GM12878 (cell line): ENCODE results near the gene CNTNAP2. TPM values are rescaled to one million over a fixed set of nuclear protein-coding genes. Genes with fewer than 3 reads are reported as not detected.

Source experiments
- ATAC-seq: fragments of 200-7000 bp; cut with Tn5 transposase; 3 replicates; pipeline ENCODE4 v1.9.1; 2020; ENCODE audit warnings: mild to moderate bottlenecking, moderate library complexity
- BruUV-seq: library from RNA; stranded (reverse); fragments of 400-500 nt; replicated peaks from 2 replicates; lab custom pipeline; 2021; lab: Mats Ljungman, UMichigan
- CTCF ChIA-PET: fragments of 300-600 bp; sonication (Branson Sonifier 250); formaldehyde crosslinking; extraction: SDS; loops from one replicate; lab custom pipeline; 2021; ENCODE audit warnings: inconsistent platforms; lab: Yijun Ruan, JAX
- POLR2A ChIA-PET: fragments of 350-600 bp; formaldehyde crosslinking; extraction: SDS; loops from one replicate; lab custom pipeline; 2021; ENCODE audit warnings: inconsistent platforms; lab: Charles Lee
- RAD21 ChIA-PET: fragments of 300-600 bp; sonication (Branson Sonifier 250); formaldehyde crosslinking; loops from one replicate; lab custom pipeline; 2023; ENCODE audit warnings: antibody characterized with exemption; ENCODE audit not compliant: unreplicated experiment; lab: Charles Lee
- SMC1A ChIA-PET: fragments of 300-600 bp; sonication (Branson Sonifier 250); formaldehyde crosslinking; loops from one replicate; lab custom pipeline; 2023; ENCODE audit not compliant: unreplicated experiment, uncharacterized antibody; lab: Charles Lee
- DNase-seq: peaks from one replicate; pipeline ENCODE4 v3.0.0-alpha.2; 2011; ENCODE audit warnings: low read depth, low spot score
- FAIRE-seq: peaks from 3 replicates; lab custom pipeline; 2011; peaks lifted over from hg19 to GRCh38; lab: Jason Lieb, UNC
- H2AFZ ChIP-seq: 2 replicates; pipeline ENCODE4 v1.6.0; 2011; ENCODE audit warnings: low read depth, low read length, control low read depth; ENCODE audit not compliant: control insufficient read depth
- H3K27ac ChIP-seq: 2 replicates; pipeline ENCODE4 v1.5.1; 2011; ENCODE audit warnings: control low read depth; ENCODE audit not compliant: control insufficient read depth, insufficient read depth
- H3K27me3 ChIP-seq, 2 experiments: replicated peaks in 1 of 2; 2 replicates each; pipeline versions ENCODE4 v1.6.0 to v1.6.1; 2011; ENCODE audit warnings: low read length in 1 of 2; ENCODE audit not compliant: control insufficient read depth in 2 of 2, insufficient read depth in 2 of 2
- H3K36me3 ChIP-seq, 2 experiments: 2 replicates each; pipeline ENCODE4 v1.5.1; 2011; ENCODE audit warnings: low read length in 1 of 2; ENCODE audit not compliant: control insufficient read depth in 2 of 2, insufficient read depth in 2 of 2
- H3K4me1 ChIP-seq: 2 replicates; pipeline ENCODE4 v1.6.1; 2011; ENCODE audit warnings: mild to moderate bottlenecking, low read length, moderate library complexity, mixed read lengths; ENCODE audit not compliant: control insufficient read depth, insufficient read depth
- H3K4me2 ChIP-seq: 2 replicates; pipeline ENCODE4 v1.6.0; 2011; ENCODE audit warnings: control low read depth; ENCODE audit not compliant: control insufficient read depth, insufficient read depth
- H3K4me3 ChIP-seq: fragments of 200-600 bp; sonication (generic); 2 replicates; pipeline ENCODE4 v1.5.1; 2016
- H3K79me2 ChIP-seq: 2 replicates; pipeline ENCODE4 v1.6.0; 2011; ENCODE audit warnings: low read length; ENCODE audit not compliant: control insufficient read depth, insufficient read depth
- H3K9ac ChIP-seq: 2 replicates; pipeline ENCODE4 v1.8.0; 2011; ENCODE audit warnings: low read length, control low read depth, mixed read lengths; ENCODE audit not compliant: control insufficient read depth, insufficient read depth
- H3K9me3 ChIP-seq: replicated peaks from 3 replicates; pipeline ENCODE4 v1.5.1; 2011; ENCODE audit warnings: mild to moderate bottlenecking, low read length; ENCODE audit not compliant: control insufficient read depth, insufficient read depth
- H4K20me1 ChIP-seq: 2 replicates; pipeline ENCODE4 v1.6.0; 2011; ENCODE audit not compliant: control insufficient read depth, insufficient read depth
- EED ChIP-seq: sonication (generic); IDR thresholded peaks from 2 replicates; pipeline ENCODE4 v1.6.1; 2016; ENCODE audit warnings: antibody characterized with exemption, low read depth
- ETV6 ChIP-seq, 2 experiments: fragments of 450-650 bp in 1 of 2; IDR thresholded peaks in 1 of 2; conservative IDR thresholded peaks in 1 of 2; 2 replicates each; pipeline ENCODE4 v1.6.1; 2014; ENCODE audit warnings: antibody characterized with exemption in 1 of 2, borderline replicate concordance in 1 of 2, low read depth in 1 of 2, mild to moderate bottlenecking in 1 of 2, moderate library complexity in 1 of 2
- IRF4 ChIP-seq: IDR thresholded peaks from 2 replicates; pipeline ENCODE4 v1.6.1; 2011; ENCODE audit warnings: low read depth, low read length
- IRF5 ChIP-seq: fragments of 450-650 bp; IDR thresholded peaks from 2 replicates; pipeline ENCODE4 v1.6.1; 2017; ENCODE audit warnings: borderline replicate concordance
- KAT2A ChIP-seq: conservative IDR thresholded peaks from 2 replicates; pipeline ENCODE4 v1.6.1; 2011; ENCODE audit warnings: low read depth, low read length; ENCODE audit not compliant: control insufficient read depth
- NFIC ChIP-seq: IDR thresholded peaks from 2 replicates; pipeline ENCODE4 v1.6.1; 2012; ENCODE audit warnings: low read depth, mild to moderate bottlenecking, inconsistent platforms, low read length, moderate library complexity
- RBBP5 ChIP-seq: fragments of 200-600 bp; sonication (generic); conservative IDR thresholded peaks from 2 replicates; pipeline ENCODE4 v1.6.1; 2016
- SMAD5 ChIP-seq: IDR thresholded peaks from 2 replicates; pipeline ENCODE4 v1.6.1; 2016; ENCODE audit warnings: antibody characterized with exemption, low read depth
- WRNIP1 ChIP-seq: IDR thresholded peaks from 2 replicates; pipeline ENCODE4 v1.6.1; 2011; ENCODE audit warnings: low read depth, low read length, improper control_type of control experiment, borderline replicate concordance
- YBX1 ChIP-seq: fragments of 450-650 bp; IDR thresholded peaks from 2 replicates; pipeline ENCODE4 v1.6.1; 2016; ENCODE audit warnings: antibody characterized with exemption
- ZNF207 ChIP-seq: fragments of 450-650 bp; IDR thresholded peaks from 2 replicates; pipeline ENCODE4 v1.6.1; 2014; ENCODE audit warnings: antibody characterized with exemption, mild to moderate bottlenecking, borderline replicate concordance
- ZZZ3 ChIP-seq: IDR thresholded peaks from 2 replicates; pipeline ENCODE4 v1.6.1; 2011; ENCODE audit warnings: low read depth; ENCODE audit not compliant: control insufficient read depth, insufficient read length
- WGBS: methylation state at CpG from one replicate; pipeline ENCODE4 v1.1.6; 2016; ENCODE audit warnings: low lambda C conversion rate; ENCODE audit not compliant: insufficient replicate concordance, insufficient coverage; ENCODE audit errors: missing lambda C conversion rate; 5-methylcytosine and 5-hydroxymethylcytosine counted together
- in situ Hi-C: fragments of 300-500 bp; cut with MboI; formaldehyde crosslinking; loops from 9 replicates; pipeline ENCODE4 v1.14.3; 2018; ENCODE audit warnings: mixed read lengths
- intact Hi-C: fragments of 100-400 bp; cut with micrococcal nuclease; formaldehyde crosslinking; loops from one replicate; pipeline ENCODE4 v1.14.2; 2022; ENCODE audit not compliant: unreplicated experiment
- polyA plus RNA-seq, 11 experiments: library from polyadenylated mRNA; depleted of rRNA in 4 of 11; unstranded in 6 of 11; stranded (reverse) in 5 of 11; fragments of >200 nt; fragmentation: Nextera tagmentation in 4 of 11; fragmentation: Illumina TruSeq in 1 of 11; extraction: Ambion mirVana in 4 of 11; extraction: Trizol in 1 of 11; gene quantifications; 1 replicate in 1 of 11; 2 replicates in 10 of 11; pipeline versions ENCODE4 v1.2.1 to v1.2.3, GENCODE V29; 2011 to 2016; ENCODE audit warnings: inconsistent platforms in 2 of 11, missing spikeins in 2 of 11, low read depth in 1 of 11
- total RNA-seq, 4 experiments: library from RNA; depleted of rRNA in 3 of 4; stranded (reverse); fragments of >200 nt in 3 of 4; fragmentation: Illumina TruSeq in 1 of 4; extraction: Trizol in 1 of 4; gene quantifications; 2 replicates each; pipeline versions ENCODE4 v1.2.1 to v1.2.3, GENCODE V29; 2013 to 2021

CNTNAP2 gene
- total and polyA plus RNA-seq, 10 of the 15 experiments (the other 5 are each of a cell fraction or from before 2014, with no cell fraction given), result 0.03 to 0.08 (median 0.03) TPM; not detected in 7

DNA sequence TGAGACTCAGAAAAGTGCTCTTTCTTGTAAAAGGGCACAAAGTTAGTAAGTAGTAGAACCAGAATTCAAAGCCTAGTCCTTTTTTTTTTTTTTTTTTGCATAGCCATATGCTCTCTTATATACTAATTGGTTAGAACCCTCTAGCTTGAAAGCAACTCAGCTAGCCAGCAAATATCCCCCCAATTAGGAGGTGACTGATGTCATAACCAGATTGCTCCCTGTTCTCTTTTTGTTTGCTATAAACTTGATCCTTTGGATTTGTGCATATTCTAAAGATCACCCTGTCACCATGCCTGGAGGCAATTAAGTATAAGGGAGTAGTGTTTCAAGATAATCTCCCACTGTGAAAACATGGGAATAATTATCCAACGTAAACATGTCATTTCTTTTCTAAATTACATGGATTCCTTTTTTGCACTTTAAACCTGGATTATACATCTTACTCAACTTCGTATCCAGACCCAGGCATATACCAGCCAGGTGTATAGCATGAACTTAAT, 963.4 kb downstream of the CNTNAP2 start:
- RAD21 ChIA-PET, result no interaction called here
- H2AFZ ChIP-seq, result no peak overlapping the region
- FAIRE-seq (no peak), ATAC-seq (no peak), DNase-seq (no peak)
- H3K27ac ChIP-seq, result no peak overlapping the region
- in situ Hi-C loops, result no loop called here
- POLR2A ChIA-PET, result no interaction called here
- intact Hi-C loops, result no loop called here
- SMC1A ChIA-PET, result no interaction called here
- H3K4me3 ChIP-seq, result no peak overlapping the region
- H3K9me3 ChIP-seq, result no peaks in the 10 kb centered on the region; the same call in 2 of the 3 replicates
- H3K4me2 ChIP-seq, result no peak overlapping the region
- H3K79me2 ChIP-seq, result no peaks in the 10 kb centered on the region
- CTCF ChIA-PET, result no interaction called here
- H3K27me3 ChIP-seq, result no peaks in the 10 kb centered on the region
- H3K9ac ChIP-seq, result no peak overlapping the region
- no peaks in the 10 kb centered on the region for H4K20me1 ChIP-seq
- no peaks in the 10 kb centered on the region for H3K36me3 ChIP-seq
- no TSS peak for BruUV-seq
- 9% methylated on average over 2 of the region's 2 CpGs for WGBS
- TF ChIP-seq ETV6 (conservative IDR thresholded peaks at IDR 0.05 in 1 of 2, IDR thresholded peaks at IDR 0.05 in 1 of 2; ENCODE audit: borderline replicate concordance in 1 of 2, low read depth in 1 of 2) (no peak), IRF4 (no peak), IRF5 (no peak), NFIC (no peak), KAT2A (no peak), RBBP5 (no peak), ZNF207 (no peak), ZZZ3 (no peak), YBX1 (no peak), WRNIP1 (no peak), EED (no peak), SMAD5 (no peak)
- H3K4me1 ChIP-seq, result no peaks in the 10 kb centered on the region
